CD8-positive, alpha-beta memory T cell (primary cell): Measurements from ENCODE around the gene TAF1B. TPM values are rescaled to one million over a fixed set of nuclear protein-coding genes. Genes with fewer than 3 reads are reported as not detected.

Experiments
- CTCF ChIA-PET: fragments of 350-600 bp; sonication (Branson Sonifier 250); formaldehyde crosslinking; loops from one replicate; lab custom pipeline; 2021; ENCODE audit warnings: antibody characterized with exemption; lab: Charles Lee
- POLR2A ChIA-PET: fragments of 350-600 bp; sonication (Branson Sonifier 250); formaldehyde crosslinking; loops from one replicate; lab custom pipeline; 2021; ENCODE audit warnings: antibody characterized with exemption; lab: Charles Lee
- DNase-seq, 5 donors: peaks; one replicate each; pipeline versions ENCODE4 v3.0.0 to v3.0.0-alpha.2; 2020 to 2022; ENCODE audit warnings: mixed read lengths in 1 of 5
- H3K27ac ChIP-seq: one replicate; pipeline ENCODE4 v1.7.0; 2013; ENCODE audit warnings: low read depth, mild to moderate bottlenecking, low read length, moderate library complexity
- H3K27me3 ChIP-seq: 2 replicates; pipeline ENCODE4 v1.7.0; 2013; ENCODE audit warnings: low read length, mild to moderate bottlenecking; ENCODE audit not compliant: insufficient read depth, poor library complexity, severe bottlenecking
- H3K36me3 ChIP-seq: 2 replicates; pipeline ENCODE4 v1.7.0; 2013; ENCODE audit warnings: mild to moderate bottlenecking, low read length, moderate library complexity; ENCODE audit not compliant: insufficient read depth
- H3K4me1 ChIP-seq: 2 replicates; pipeline ENCODE4 v1.7.0; 2013; ENCODE audit warnings: mild to moderate bottlenecking, low read length, moderate library complexity; ENCODE audit not compliant: insufficient read depth
- H3K4me3 ChIP-seq: 2 replicates; pipeline ENCODE4 v1.7.0; 2013; ENCODE audit warnings: mild to moderate bottlenecking, low read length
- H3K9me3 ChIP-seq: 2 replicates; pipeline ENCODE4 v1.7.0; 2013; ENCODE audit warnings: mild to moderate bottlenecking, low read length
- H3K27ac Mint-ChIP-seq, 8 donors: one replicate each; pipeline ENCODE4 v1.8.0; 2020 to 2021; ENCODE audit warnings: mixed read lengths in 8 of 8, mild to moderate bottlenecking in 6 of 8, inconsistent platforms in 3 of 8, moderate library complexity in 3 of 8
- H3K27me3 Mint-ChIP-seq, 2 donors: one replicate each; pipeline ENCODE4 v1.8.0; 2020 to 2021; ENCODE audit warnings: mixed read lengths in 2 of 2, mild to moderate bottlenecking in 1 of 2, moderate library complexity in 1 of 2
- H3K36me3 Mint-ChIP-seq, 3 donors: one replicate each; pipeline ENCODE4 v1.8.0; 2020 to 2021; ENCODE audit warnings: mixed read lengths in 3 of 3, inconsistent platforms in 1 of 3, mild to moderate bottlenecking in 1 of 3
- H3K4me1 Mint-ChIP-seq, 3 donors: one replicate each; pipeline ENCODE4 v1.8.0; 2020 to 2021; ENCODE audit warnings: mixed read lengths in 3 of 3, inconsistent platforms in 1 of 3, mild to moderate bottlenecking in 1 of 3
- H3K4me3 Mint-ChIP-seq, 7 donors: one replicate each; pipeline ENCODE4 v1.8.0; 2020 to 2021; ENCODE audit warnings: mixed read lengths in 7 of 7, mild to moderate bottlenecking in 6 of 7, moderate library complexity in 4 of 7, inconsistent platforms in 2 of 7
- H3K9me3 Mint-ChIP-seq, 5 donors: one replicate each; pipeline ENCODE4 v1.8.0; 2020 to 2022; ENCODE audit warnings: mixed read lengths in 5 of 5, mild to moderate bottlenecking in 3 of 5, moderate library complexity in 2 of 5, inconsistent platforms in 1 of 5
- polyA plus RNA-seq: library from polyadenylated mRNA; unstranded; fragments of 300-500 nt; fragmentation: Illumina TruSeq; gene quantifications from one replicate; pipeline ENCODE4 v1.2.3, GENCODE V29; 2021
- total RNA-seq, 2 experiments: library from RNA; stranded (reverse); gene quantifications; one replicate each; pipeline ENCODE4 v1.2.3, GENCODE V29; 2021

TAF1B gene
- total and polyA plus RNA-seq, 3 experiments from 2014 or later: 19.1 to 24.3 (median 20.6) TPM

- Histone ChIP-seq H3K36me3 (no peaks in the 10 kb centered on the region), H3K9me3 (no peaks in the 10 kb centered on the region), H3K4me3 (no peak overlapping the region), H3K27ac (no peak overlapping the region), H3K27me3 (no peaks in the 10 kb centered on the region), H3K4me1 (peaks cover 7% of the 10 kb centered on the region)
- CTCF ChIA-PET: interaction anchor here (0.6 to 7.7 kb wide), 35 partner anchors 9 to 725 kb away, joined by 3 to 201 read pairs (median 5); partner anchors contain the start of gene KLF11
- H3K27ac Mint-ChIP-seq: no peak overlapping the region
- POLR2A ChIA-PET: interaction anchor here (0.6 to 1.4 kb wide), 6 partner anchors 43 to 97 kb away, joined by 3 to 10 read pairs (median 4); partner anchors contain the start of gene KLF11
- no peak for DNase-seq
- no peaks in the 10 kb centered on the region for H3K9me3 Mint-ChIP-seq
- no peak overlapping the region for H3K4me3 Mint-ChIP-seq
- peaks cover 8 to 16% (median 10%) of the 10 kb centered on the region in 3 donors for H3K4me1 Mint-ChIP-seq
- no peaks in the 10 kb centered on the region for H3K36me3 Mint-ChIP-seq
- peaks cover 4 to 9% of the 10 kb centered on the region in 2 donors for H3K27me3 Mint-ChIP-seq
Measured at GRCh38 chr2:9983401-9984216, 140.3 kb downstream of the TAF1B start.

Other genes starting within 250 kb of the TAF1B start
- 100 to 1,000 TPM; 560 to 565 TPM for gene YWHAQ, start 212.5 kb upstream of the TAF1B start, total RNA-seq
- 358 TPM for gene YWHAQ, start 212.5 kb upstream of the TAF1B start, polyA plus RNA-seq
- under 1 TPM; 0.88 to 0.93 TPM for gene GRHL1, start 108.2 kb downstream of the TAF1B start, total RNA-seq
- 0.12 TPM for gene GRHL1, start 108.2 kb downstream of the TAF1B start, polyA plus RNA-seq
- 1 to 10 TPM; 5.8 to 7.5 TPM for gene KLF11, start 200.1 kb downstream of the TAF1B start, total RNA-seq
- 6.6 TPM for gene KLF11, start 200.1 kb downstream of the TAF1B start, polyA plus RNA-seq
- gene CYS1, start 236.9 kb downstream of the TAF1B start, total RNA-seq: under 1 TPM; 0.09 to 0.20 TPM
- gene CYS1, start 236.9 kb downstream of the TAF1B start, polyA plus RNA-seq: 0.07 TPM